Stimulated activated CD8-positive, alpha-beta memory T cell treated with anti-CD3 and anti-CD28 coated beads, Interleukin-12 subunit alpha, Interleukin-12 subunit beta, amount 100 ng/mL, for 1 hour (primary cell): ENCODE results near the gene BTBD2.
A peak's percentile ranks its signal among the peaks of the same experiment; 100 is the strongest.
"Not testable (repeated sequence)": the region's sequence is repeated elsewhere in the genome, so short reads cannot be mapped to it uniquely, and the experiment has no call there.

ENCODE experiments used
- DNase-seq: peaks from one replicate; pipeline ENCODE4 v3.0.0-alpha.2; 2020; ENCODE audit warnings: low read depth

BTBD2 gene

DNA sequence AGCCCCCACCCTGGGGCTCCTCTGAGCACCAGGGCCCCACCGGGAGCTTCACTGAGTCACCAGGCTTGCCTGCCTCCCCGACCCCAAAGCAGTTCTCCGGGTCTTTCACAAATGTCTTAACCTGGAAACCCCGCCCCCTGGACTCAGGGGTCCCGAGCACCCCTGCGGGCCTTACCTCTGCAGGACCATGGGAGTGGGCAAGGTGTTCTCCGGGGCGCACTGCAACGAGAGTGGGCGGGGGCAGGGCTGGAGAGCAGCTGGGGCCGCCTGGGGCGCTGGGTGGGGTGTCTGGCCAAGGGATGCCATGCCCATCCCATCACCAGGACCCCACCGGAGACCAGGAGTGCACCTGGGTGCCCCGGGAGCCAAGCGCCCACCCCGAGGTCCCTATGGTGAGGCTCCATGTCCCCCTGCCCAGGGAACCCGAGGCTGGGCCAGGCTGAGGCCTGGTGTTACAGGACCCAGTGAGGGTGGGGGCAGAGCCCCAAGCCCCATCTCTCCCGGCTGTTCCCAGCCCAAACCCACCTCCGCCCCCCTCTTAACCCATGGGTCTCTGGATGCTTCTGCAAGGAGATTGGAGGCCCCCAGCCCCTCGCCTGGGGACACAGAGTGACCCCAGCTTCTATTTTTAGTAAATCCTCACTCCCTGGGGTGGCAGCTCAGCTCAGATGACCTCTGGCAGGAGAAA is 24.6 kb upstream of the BTBD2 start:
- DNase-seq: no peak

DNA sequence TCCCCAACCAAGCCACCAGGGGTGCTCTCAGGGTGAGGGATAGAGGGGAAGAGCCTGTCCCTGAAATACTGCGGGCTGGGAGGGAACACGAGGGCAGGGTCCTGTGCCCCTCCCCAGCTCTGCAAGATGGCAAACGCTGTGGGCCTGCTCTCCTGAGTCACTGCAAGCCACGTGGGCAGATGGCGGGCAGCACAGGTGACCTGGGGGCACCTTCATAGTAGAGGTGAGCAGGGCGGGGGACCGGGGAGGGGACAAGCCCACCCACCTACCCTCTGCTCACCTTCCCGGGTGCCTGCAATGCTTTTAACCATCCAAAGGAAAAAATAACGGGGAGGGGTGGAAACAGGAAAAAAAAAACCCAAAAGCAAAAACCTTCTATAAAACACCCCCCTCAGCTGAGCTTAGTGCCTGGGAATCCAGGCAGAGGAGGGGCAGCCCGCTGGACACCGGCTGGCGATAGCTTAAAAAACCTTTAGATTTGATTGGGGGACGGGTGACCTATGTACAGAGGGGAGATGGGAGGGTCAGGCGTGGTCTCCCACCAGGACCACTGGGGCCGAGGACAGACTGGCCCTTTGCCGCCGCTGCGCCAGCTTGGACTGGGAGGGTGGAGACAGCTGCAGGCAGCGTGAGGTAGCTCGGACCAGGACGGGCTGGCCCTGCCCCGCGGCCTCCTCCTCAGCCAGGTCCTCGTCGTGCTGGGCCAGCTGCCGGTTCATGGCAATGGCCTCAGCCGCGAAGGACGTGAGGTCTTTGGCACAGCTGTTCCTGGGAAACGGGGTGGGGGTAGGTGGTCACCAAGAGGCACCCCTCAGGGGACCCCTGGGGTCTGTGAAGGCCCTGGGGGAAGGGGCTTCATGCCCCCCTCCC is 23.8 kb upstream of the BTBD2 start:
- no peak for DNase-seq

- DNase-seq: no peak
Measured at GRCh38 chr19:2038284-2039088, 23.0 kb upstream of the BTBD2 start.

GRCh38 chr19:2037651-2038255 is 22.2 kb upstream of the BTBD2 start:
- DNase-seq: no peak

GRCh38 chr19:2036424-2036823 is 20.9 kb upstream of the BTBD2 start:
- no peak for DNase-seq

- no peak for DNase-seq
Measured at GRCh38 chr19:2035590-2035991, 20.1 kb upstream of the BTBD2 start.

DNA sequence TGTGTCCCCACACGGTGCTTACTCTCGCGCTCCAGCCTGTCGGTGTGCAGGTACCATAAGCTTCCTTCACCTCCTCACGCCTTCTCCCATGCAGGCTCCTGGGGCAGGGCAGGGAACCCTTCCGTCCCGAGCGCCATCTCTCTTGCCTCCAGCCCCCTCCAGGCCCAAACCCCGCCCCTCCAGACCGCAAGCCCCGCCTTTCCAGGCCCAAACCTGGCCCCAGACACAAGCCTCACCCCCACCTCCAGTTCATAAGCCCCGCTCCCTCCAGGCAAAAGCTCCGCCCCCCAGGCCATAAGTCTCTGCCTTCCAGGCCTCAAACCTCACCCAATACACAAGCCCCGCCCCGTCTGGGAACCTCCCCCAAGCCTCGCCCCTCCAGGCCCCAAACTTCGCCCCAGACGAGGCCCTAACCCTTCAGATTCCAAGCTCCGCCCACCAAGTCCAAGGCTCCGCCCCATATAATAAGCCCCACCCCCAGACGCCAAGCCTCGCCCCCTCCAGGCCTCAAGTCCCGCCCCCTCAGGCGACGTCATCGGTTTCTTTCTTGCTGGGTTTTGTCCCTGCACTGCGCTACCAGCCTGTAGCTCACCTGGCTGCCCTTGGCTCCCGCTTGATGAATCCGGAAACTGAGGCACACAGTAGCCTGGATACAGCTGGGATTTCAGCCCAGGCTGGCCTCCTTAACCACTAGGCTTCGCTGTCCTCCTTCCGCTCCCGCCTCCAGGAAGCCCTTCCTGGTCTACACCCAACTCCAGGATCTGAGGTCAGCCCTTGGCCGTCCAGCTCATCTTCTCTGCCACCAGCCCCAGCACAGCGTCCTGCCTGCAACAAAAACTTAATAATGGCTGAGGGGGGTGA is 19.4 kb upstream of the BTBD2 start:
- DNase-seq: peak; percentile 39

- DNase-seq: not testable (repeated sequence)
Measured at GRCh38 chr19:2034253-2034652, 18.7 kb upstream of the BTBD2 start.

DNA sequence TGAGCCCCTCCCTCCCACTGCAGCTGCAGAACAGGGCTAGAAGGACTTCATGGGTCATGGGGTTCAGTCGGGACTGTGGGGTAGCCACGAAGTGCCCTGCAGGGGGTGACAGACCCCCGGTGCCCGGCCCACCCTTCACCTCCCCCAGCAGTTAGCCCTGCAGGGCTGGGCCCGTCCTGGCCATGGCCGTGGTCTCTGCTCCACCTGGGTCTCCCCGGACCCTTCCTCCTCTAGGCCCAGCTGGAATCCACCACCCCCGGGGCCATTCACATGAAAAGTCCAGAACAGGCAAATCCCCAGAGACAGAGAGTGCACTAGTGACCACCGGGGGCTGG is 18.3 kb upstream of the BTBD2 start:
- DNase-seq: no peak

DNA sequence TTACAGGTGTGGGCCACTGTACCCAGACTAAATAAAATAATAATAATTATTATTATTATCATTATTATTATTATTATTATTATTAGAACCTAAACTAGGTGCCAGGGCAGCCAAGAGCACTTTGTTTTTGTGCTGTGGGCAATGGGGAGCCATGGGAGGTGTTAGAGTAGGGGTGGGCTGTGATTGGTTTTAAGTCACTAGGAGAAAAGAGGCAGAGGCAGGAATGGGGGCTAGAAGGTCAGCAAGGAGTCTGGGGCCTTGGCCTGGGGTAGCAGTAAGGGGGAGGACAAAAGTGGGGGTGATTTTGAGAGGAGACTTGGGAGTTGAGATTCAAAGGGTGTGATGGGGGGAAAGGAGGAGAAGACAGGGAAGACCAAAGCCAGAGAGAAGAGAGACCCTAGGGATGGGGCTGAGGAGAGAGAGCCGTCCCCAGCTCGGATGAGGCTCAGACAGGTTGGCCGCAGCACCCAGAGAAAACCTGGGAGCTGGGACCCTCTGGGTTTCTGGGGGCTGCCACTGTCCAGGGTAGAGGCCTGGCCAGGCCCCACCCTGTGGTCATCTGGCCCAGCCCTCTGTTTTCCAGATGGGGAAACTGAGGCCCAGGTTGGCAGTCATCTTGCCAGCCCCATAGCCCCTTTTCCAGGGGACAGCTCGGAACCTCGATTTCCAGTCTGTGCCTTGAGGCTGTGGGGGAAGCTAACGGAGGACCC is 17.8 kb upstream of the BTBD2 start:
- DNase-seq: no peak

DNA sequence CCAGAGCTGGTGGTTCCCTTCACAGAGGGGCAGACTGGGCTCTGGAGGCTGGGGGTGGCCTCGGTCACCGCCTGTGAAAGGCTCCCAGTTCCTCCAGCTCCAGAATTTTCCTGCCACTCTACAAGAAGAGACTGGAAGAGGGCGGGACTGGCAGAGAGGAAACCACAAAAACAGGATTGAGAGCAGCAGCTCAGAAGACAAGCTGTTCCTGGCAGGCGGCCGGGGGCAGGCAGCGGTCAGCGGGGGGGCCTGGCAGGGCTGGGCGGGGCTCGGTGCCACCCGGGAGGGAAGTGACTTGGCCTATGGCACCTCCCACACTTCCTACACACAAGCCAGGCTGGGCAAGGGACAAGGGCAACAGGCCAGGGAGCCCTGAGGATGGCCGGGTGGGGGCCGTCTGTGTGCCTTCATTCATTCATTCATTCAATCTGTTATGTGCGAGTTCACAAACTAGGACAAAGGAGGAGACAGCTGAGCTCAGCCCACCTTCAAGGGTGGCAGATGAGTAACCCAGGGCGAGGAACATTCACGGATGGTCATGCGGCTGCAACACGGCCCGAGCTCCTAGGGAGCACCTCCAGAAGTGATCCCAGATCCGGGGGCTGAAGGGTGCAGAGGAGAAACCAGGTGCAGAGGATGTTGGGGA is 16.9 kb upstream of the BTBD2 start:
- no peak for DNase-seq

GRCh38 chr19:2027361-2027760 is 11.8 kb upstream of the BTBD2 start:
- DNase-seq: no peak

DNA sequence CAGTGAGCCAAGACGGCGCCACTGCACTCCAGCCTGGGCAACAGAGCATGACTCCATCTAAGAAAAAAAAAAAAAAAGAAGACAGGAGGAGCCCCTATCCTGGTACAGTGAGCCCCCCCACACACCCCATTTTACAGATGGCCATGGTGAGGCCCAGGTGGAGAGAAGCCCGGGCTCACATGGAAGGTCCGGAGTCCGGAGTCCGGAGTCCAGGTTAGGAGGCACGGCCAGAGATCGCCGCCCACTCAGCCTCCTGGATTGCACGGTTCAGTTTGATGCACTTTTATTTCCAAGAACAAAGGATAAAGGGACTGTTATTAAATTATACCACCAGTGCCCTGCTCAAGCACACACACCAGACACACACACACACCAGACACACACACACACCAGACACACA is 11.3 kb upstream of the BTBD2 start:
- no peak for DNase-seq

- no peak for DNase-seq
Measured at GRCh38 chr19:2022289-2022688, 6.8 kb upstream of the BTBD2 start.

GRCh38 chr19:2021453-2022140 is 6.1 kb upstream of the BTBD2 start:
- DNase-seq: no peak

- DNase-seq: no peak
Measured at GRCh38 chr19:2018752-2019151, 3.2 kb upstream of the BTBD2 start.

GRCh38 chr19:2016041-2016807 is 710 bp upstream of the BTBD2 start:
- DNase-seq: peak; percentile 14

DNA sequence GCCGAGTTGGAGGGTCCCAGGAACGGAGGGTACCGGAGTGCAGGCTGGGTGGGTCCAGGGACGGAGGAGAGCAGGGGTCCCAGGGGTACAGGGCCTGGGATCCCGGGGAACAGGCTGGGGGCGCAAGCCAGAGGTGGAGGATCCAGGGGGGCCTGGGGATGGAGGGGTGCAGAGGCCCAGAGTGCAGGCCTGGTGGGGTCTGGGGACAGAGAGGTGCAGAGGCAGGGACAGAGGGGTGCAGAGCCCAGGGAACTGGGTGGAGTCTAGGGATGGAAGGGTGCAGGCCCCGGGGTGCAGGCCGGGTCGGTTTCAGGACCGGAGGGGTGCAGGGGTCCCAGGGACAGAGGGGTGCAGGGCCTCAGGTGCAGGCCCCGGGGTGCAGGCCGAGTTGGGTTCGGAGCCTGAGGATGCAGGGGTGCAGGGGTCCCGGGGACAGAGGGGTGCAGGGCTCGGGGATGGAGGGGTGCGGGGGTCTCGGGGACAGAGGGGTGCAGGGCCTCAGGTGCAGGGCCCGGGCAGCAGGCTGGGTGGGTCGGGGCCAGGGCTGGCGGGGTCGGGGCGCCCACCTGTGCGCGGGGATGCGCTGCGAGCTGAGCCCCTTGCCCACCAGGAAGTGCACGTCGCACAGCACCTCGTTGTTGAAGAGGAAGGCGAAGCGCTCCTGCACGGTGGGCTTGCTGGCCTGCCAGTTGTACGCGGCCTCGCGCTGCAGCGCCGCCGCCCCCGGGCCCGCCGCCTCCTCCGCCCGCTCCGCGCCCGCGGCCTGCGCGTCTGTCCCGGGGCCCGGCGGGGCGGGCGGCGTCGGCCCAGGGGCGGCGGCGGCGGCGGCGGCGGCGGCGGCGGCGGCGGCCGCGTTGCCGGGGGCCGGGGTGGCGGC is 545 bp downstream of the BTBD2 start:
- no peak for DNase-seq
